OCI-M1 (cell line): ENCODE results near the gene LHFPL2.
"Not testable (repeated sequence)": the region's sequence is repeated elsewhere in the genome, so short reads cannot be mapped to it uniquely, and the experiment has no call there.

Source experiments
- DNase-seq: peaks from one replicate; lab custom pipeline; 2025; lab: John Stamatoyannopoulos, UW

Gene LHFPL2

GRCh38 chr5:78648359-78649210, at the start of gene LHFPL2:
LHFPL2 (minus strand) TSS chr5:78648772; CDS start chr5:78510213, 138,559 bp downstream.
- peak; percentile 36 for DNase-seq

GRCh38 chr5:78696637-78697036, 48.1 kb upstream of the LHFPL2 start:
- DNase-seq: peak; percentile 17

- not testable (repeated sequence) for DNase-seq
Observed at GRCh38 chr5:78696052-78696451, 47.5 kb upstream of the LHFPL2 start.

- no peak for DNase-seq
Observed at GRCh38 chr5:78693339-78693738, 44.8 kb upstream of the LHFPL2 start.

- no peak for DNase-seq
Observed at GRCh38 chr5:78691084-78691960, 42.8 kb upstream of the LHFPL2 start.

GRCh38 chr5:78690253-78690972, 41.8 kb upstream of the LHFPL2 start:
- DNase-seq: no peak

- no peak for DNase-seq
Observed at GRCh38 chr5:78689540-78690252, 41.1 kb upstream of the LHFPL2 start.

- DNase-seq: not testable (repeated sequence)
Observed at GRCh38 chr5:78687514-78687913, 38.9 kb upstream of the LHFPL2 start.

GRCh38 chr5:78683905-78684304, 35.3 kb upstream of the LHFPL2 start:
- DNase-seq: not testable (repeated sequence)

GRCh38 chr5:78679905-78680304, 31.3 kb upstream of the LHFPL2 start:
- no peak for DNase-seq

GRCh38 chr5:78677777-78678668, 29.5 kb upstream of the LHFPL2 start:
- peak; percentile 95 for DNase-seq

GRCh38 chr5:78675956-78676730, 27.6 kb upstream of the LHFPL2 start:
- no peak for DNase-seq

- DNase-seq: not testable (repeated sequence)
Observed at GRCh38 chr5:78673827-78674226, 25.3 kb upstream of the LHFPL2 start.

GRCh38 chr5:78672154-78672553, 23.6 kb upstream of the LHFPL2 start:
- DNase-seq: no peak

- DNase-seq: peak; percentile 10
Observed at GRCh38 chr5:78671609-78672008, 23.0 kb upstream of the LHFPL2 start.

- DNase-seq: no peak
Observed at GRCh38 chr5:78670701-78671269, 22.2 kb upstream of the LHFPL2 start.

GRCh38 chr5:78669331-78669730, 20.8 kb upstream of the LHFPL2 start:
- no peak for DNase-seq

- peak; percentile 48 for DNase-seq
Observed at GRCh38 chr5:78667461-78668103, 19.0 kb upstream of the LHFPL2 start.

GRCh38 chr5:78666975-78667374, 18.4 kb upstream of the LHFPL2 start:
- not testable (repeated sequence) for DNase-seq
